GM23248 (cell line): ENCODE data around the gene FAM227A.

Source experiments
- EZH2 ChIP-seq: fragments of 200-600 bp; sonication (generic); IDR thresholded peaks from 2 replicates; pipeline ENCODE4 v1.6.1; 2018; ENCODE audit warnings: antibody characterized with exemption, mild to moderate bottlenecking; ENCODE audit not compliant: insufficient read depth, poor library complexity, severe bottlenecking
- EZH2phosphoT487 ChIP-seq: fragments of 200-600 bp; sonication (generic); IDR thresholded peaks from 2 replicates; pipeline ENCODE4 v1.6.1; 2018; ENCODE audit warnings: antibody characterized with exemption, moderate library complexity, mild to moderate bottlenecking, low read depth; ENCODE audit not compliant: insufficient read depth

DNA sequence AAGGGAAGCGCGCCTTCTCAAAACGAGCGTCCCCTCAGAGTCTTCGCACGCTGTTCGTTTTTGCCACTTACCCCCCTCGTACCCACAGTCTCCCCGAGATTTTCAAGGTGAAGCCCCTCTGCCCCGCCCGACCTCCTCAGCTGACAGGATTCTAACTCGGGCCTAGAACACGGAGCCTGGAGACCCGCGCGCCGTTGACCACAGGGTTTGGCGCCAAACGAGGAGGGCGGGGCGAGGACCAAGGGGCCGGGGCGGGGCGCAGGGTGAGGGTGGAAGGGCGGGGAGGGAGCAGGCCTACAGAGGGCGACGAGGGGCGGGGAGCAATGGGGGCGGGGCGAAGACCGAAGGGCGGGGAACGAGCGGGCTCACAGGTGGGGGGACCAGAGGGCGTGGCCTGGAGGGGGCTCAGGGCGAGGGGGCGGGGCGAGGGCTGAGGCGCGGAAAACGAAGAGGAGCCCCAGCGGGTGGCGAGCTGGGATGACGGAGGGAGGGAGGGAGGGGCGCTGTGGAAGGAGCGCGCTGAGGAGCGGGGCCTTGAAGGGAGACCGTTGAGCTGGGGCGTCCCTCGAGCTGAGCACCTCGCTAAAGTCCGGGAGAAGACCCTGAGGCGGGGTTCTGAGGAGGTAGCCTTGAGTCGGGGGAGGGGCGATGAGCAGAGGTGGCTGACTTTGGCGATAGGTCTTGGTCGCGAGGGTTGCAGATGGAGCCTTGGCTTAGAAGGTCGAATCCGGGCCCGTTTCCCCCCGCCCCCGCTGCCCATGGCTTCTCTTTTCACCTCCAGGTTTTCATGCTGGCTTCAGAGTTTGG, 86.0 kb downstream of the FAM227A start, which contains the start of gene DMC1:
- TF ChIP-seq EZH2phosphoT487 (no peak), EZH2 (no peak)
